ENCODE results near the gene BABAM2.

GRCh38 chr2:28034696-28035095 lies 144.2 kb downstream of the BABAM2 start:
- TF ChIP-seq CTCF (IDR thresholded peaks at IDR 0.05; ENCODE audit: low read depth, low read length) (no peak), POLR2A (IDR thresholded peaks at IDR 0.05; ENCODE audit: extremely low read depth, insufficient read length) (no peak), MAX (IDR thresholded peaks at IDR 0.05; ENCODE audit: low read depth, low read length) (no peak)
